ENCODE results near the gene PRDX4.
"Not testable (repeated sequence)": the region's sequence is repeated elsewhere in the genome, so short reads cannot be mapped to it uniquely, and the experiment has no call there.

The PRDX4 gene

GRCh38 chrX:23673108-23673507 lies 5.8 kb downstream of the PRDX4 start:
- no peak for DNase-seq (ENCODE audit: low read depth)

- DNase-seq (ENCODE audit: low read depth), result not testable (repeated sequence)
Observed at GRCh38 chrX:23676486-23676885, 9.2 kb downstream of the PRDX4 start.

GRCh38 chrX:23692166-23692565 lies 24.9 kb downstream of the PRDX4 start:
- DNase-seq (ENCODE audit: low read depth), result no peak

GRCh38 chrX:23694606-23695005 lies 27.3 kb downstream of the PRDX4 start:
- peak; percentile 27 for DNase-seq (ENCODE audit: low read depth)

GRCh38 chrX:23699636-23700194 lies 32.4 kb downstream of the PRDX4 start:
- no peak for DNase-seq (ENCODE audit: low read depth)

GRCh38 chrX:23704673-23705206 lies 37.4 kb downstream of the PRDX4 start:
- DNase-seq (ENCODE audit: low read depth), result no peak

- no peak for DNase-seq (ENCODE audit: low read depth)
Observed at GRCh38 chrX:23705235-23705634, 37.9 kb downstream of the PRDX4 start.

GRCh38 chrX:23720117-23720677 lies 52.9 kb downstream of the PRDX4 start:
- DNase-seq (ENCODE audit: low read depth), result no peak

- no peak for DNase-seq (ENCODE audit: low read depth)
Observed at GRCh38 chrX:23726191-23726590, 58.9 kb downstream of the PRDX4 start.

DNA sequence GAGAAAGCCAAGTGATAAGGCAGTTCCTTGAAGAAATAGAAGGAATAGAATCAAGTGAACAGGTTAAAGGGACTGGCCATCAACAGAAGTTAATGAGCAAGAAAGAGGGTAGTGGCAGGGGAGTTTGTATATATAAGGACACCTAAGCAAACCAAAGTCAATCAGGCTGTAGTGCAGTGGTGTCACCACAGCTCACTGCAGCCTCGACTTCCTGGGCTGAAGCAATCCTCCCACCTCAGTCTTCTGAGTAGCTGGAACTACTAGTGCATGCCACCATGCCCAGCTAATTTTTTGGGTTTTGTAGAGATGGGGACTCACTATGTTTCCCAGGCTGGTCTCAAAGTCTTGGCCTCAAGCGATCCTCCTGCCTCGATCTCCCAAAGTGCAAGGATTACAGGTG lies 59.9 kb downstream of the PRDX4 start:
- DNase-seq (ENCODE audit: low read depth), result no peak

DNA sequence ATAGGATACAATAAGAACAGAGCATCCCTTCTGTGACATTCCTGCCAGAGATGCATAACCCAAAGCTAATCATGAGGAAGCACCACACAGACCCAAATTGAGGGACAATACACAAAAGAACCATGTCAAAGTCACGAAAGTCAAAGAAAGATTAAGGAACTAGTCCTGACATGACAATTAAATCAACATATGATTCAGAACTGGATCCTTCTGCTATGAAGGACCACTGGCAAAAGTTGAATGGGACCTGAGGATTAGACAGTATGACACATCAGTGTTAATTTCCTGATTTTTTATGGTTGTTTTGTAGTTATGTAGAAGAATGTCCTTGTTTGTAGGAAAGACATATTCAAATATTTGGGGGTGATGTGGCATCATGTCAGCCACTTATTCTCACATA lies 61.9 kb downstream of the PRDX4 start:
- DNase-seq (ENCODE audit: low read depth), result no peak

GRCh38 chrX:23731951-23732350 lies 64.7 kb downstream of the PRDX4 start:
- DNase-seq (ENCODE audit: low read depth), result no peak

GRCh38 chrX:23732704-23733103 lies 65.4 kb downstream of the PRDX4 start:
- no peak for DNase-seq (ENCODE audit: low read depth)

All from T follicular helper cell (primary cell).